Esophagus muscularis mucosa (tissue), 4 donors: ENCODE data around the gene TLR6.

ENCODE experiments used
- EP300 ChIP-seq: sonication (generic); formaldehyde crosslinking; IDR thresholded peaks from one replicate; pipeline ENCODE4 v1.6.1; 2017; ENCODE audit warnings: antibody characterized with exemption
- POLR2A ChIP-seq: fragments of 450-650 bp; IDR thresholded peaks from one replicate; pipeline ENCODE4 v1.6.1; 2017; ENCODE audit warnings: antibody characterized with exemption, moderate library complexity, mild to moderate bottlenecking, low read depth
- POLR2AphosphoS5 ChIP-seq, 2 donors: sonication (generic); formaldehyde crosslinking; IDR thresholded peaks; one replicate each; pipeline ENCODE4 v1.6.1; 2017; ENCODE audit warnings: antibody characterized with exemption in 2 of 2
- TF ChIP-seq, protein P1 (sequence below), 3 experiments: fragments of 200-600 bp in 2 of 3; fragments of 450-650 bp in 1 of 3; sonication (generic) in 2 of 3; IDR thresholded peaks; one replicate each; pipeline ENCODE4 v1.5.1; 2017 to 2019; ENCODE audit warnings: antibody characterized with exemption in 3 of 3, mild to moderate bottlenecking in 2 of 3, moderate library complexity in 1 of 3

- TF ChIP-seq, protein P1, sequence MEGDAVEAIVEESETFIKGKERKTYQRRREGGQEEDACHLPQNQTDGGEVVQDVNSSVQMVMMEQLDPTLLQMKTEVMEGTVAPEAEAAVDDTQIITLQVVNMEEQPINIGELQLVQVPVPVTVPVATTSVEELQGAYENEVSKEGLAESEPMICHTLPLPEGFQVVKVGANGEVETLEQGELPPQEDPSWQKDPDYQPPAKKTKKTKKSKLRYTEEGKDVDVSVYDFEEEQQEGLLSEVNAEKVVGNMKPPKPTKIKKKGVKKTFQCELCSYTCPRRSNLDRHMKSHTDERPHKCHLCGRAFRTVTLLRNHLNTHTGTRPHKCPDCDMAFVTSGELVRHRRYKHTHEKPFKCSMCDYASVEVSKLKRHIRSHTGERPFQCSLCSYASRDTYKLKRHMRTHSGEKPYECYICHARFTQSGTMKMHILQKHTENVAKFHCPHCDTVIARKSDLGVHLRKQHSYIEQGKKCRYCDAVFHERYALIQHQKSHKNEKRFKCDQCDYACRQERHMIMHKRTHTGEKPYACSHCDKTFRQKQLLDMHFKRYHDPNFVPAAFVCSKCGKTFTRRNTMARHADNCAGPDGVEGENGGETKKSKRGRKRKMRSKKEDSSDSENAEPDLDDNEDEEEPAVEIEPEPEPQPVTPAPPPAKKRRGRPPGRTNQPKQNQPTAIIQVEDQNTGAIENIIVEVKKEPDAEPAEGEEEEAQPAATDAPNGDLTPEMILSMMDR (IDR thresholded peaks at IDR 0.05), result no peak
- no peak for TF ChIP-seq POLR2A
- TF ChIP-seq POLR2AphosphoS5 (IDR thresholded peaks at IDR 0.05), result no peak
- TF ChIP-seq EP300, result no peak
Measured at GRCh38 chr4:38821739-38822138, 34.9 kb downstream of the TLR6 start.
